ENCODE measurements around the gene NOL6.
"Not testable (repeated sequence)": the region's sequence is repeated elsewhere in the genome, so short reads cannot be mapped to it uniquely, and the experiment has no call there.

The NOL6 gene

DNA sequence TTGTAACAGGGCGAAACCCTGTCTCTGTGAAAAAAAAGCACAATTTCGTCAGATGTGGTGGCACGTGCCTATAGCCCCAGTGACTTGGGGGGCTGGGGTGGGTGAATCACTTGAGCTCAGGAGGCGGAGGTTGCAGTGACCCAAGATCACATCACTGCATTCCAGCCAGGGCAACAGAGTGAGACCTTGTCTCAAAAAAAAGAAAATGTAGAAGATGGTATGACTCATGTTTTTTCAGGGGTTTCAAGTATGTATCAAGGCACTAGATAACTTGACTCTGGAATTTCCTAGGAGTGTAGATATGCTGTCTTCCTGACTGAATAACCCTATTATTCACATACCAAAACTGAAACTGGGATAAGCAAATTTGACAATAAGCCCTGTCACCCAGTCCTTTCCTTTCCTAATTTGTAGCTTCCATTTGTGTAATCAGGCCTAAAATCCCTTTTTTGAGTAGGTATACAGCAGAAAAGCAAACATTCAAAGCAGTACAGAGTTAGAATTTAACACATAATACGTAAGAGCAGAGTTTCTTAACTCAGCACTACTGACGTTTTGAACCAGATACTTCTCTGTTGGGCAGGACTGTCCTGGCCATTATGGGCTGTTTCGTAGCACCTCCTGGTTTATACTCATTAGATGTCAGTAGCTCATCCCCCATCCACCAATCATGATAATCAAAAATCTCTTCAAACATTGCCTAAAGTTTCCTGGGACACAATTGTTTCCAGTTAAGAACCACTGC, 33.1 kb upstream of the NOL6 start:
- no peaks in the 10 kb centered on the region for H3K27me3 ChIP-seq (ENCODE audit: control insufficient read depth, insufficient read depth, low read length)
- H3K27ac ChIP-seq (ENCODE audit: low read length): no peak overlapping the region
- no peak overlapping the region for H3K9ac ChIP-seq (ENCODE audit: low read length)
- no peaks in the 10 kb centered on the region for H3K36me3 ChIP-seq (ENCODE audit: control insufficient read depth, low read depth, low read length)
- no peak overlapping the region for H3K4me3 ChIP-seq (ENCODE audit: low read length)
- no peaks in the 10 kb centered on the region for H3K9me3 ChIP-seq (ENCODE audit: control insufficient read depth, low read depth, low read length)
- H3K4me1 ChIP-seq (ENCODE audit: control insufficient read depth, low read depth, low read length): no peaks in the 10 kb centered on the region

DNA sequence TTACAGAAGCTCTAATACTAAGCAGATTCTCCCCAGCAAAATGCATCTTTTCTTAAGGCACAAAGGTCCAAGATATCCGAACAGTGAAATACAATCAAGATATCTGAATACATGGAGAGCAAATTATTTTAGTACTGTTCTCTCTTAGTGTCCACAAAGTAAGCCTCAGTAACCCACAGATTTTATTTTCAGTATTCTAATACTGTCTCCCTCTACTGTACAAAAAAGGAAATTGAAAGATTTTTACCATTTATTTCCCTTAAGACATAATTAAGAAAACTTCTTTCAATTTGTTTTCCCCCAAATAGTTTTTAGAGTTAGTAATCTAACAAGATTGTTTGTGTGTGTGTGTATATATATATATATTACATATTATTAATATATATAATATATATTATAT, 24.7 kb upstream of the NOL6 start:
- Histone ChIP-seq H3K4me1 (ENCODE audit: control insufficient read depth, low read depth, low read length) (no peaks in the 10 kb centered on the region), H3K36me3 (ENCODE audit: control insufficient read depth, low read depth, low read length) (no peaks in the 10 kb centered on the region), H3K27me3 (ENCODE audit: control insufficient read depth, insufficient read depth, low read length) (no peaks in the 10 kb centered on the region), H3K27ac (ENCODE audit: low read length) (no peak overlapping the region), H3K9ac (ENCODE audit: low read length) (no peak overlapping the region), H3K4me3 (ENCODE audit: low read length) (no peak overlapping the region), H3K9me3 (ENCODE audit: control insufficient read depth, low read depth, low read length) (no peaks in the 10 kb centered on the region)

DNA sequence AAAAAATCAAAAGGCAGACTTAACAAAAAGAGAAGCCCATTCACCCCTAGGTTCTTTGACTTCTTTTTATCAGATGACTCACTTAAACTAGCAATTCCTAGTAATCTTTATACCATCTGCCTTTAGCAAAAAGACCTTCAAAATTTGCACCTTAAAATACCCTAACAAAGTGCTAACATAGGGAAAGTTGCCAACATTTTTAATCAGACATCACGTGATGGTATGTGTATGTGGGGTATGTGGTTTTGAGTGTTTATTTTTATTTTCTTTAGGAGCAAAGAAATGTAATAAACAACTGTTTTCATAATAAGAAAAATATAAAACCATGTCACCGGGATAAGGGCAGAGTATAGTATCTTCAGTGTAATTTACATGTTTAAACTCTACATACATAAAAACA, 20.1 kb upstream of the NOL6 start:
- H3K9me3 ChIP-seq (ENCODE audit: control insufficient read depth, low read depth, low read length); H3K4me1 ChIP-seq (ENCODE audit: control insufficient read depth, low read depth, low read length); H3K27me3 ChIP-seq (ENCODE audit: control insufficient read depth, insufficient read depth, low read length); H3K4me3 ChIP-seq (ENCODE audit: low read length); H3K36me3 ChIP-seq (ENCODE audit: control insufficient read depth, low read depth, low read length); H3K9ac ChIP-seq (ENCODE audit: low read length); H3K27ac ChIP-seq (ENCODE audit: low read length): not testable (repeated sequence)

DNA sequence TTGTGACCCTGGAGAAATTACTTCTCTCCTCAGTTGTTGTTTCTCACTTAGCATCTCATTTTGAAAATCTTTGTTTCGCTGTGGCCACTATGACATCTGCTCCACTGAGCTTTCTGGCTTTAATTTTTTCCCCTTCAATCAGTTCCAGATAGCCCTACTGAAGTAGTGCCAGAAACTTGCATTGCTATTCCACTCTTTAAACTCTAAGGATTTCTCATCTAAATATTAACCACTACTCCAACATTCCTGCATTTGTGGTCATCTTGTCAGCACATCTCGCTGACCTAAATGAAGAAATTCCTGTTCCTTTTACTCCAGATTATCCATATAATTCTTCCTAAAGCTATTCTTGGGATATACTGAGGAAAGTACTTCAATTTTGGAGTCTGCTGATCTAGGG, 15.3 kb upstream of the NOL6 start:
- Histone ChIP-seq H3K27ac (ENCODE audit: low read length) (no peak overlapping the region), H3K36me3 (ENCODE audit: control insufficient read depth, low read depth, low read length) (no peaks in the 10 kb centered on the region), H3K4me1 (ENCODE audit: control insufficient read depth, low read depth, low read length) (no peaks in the 10 kb centered on the region), H3K4me3 (ENCODE audit: low read length) (no peak overlapping the region), H3K9me3 (ENCODE audit: control insufficient read depth, low read depth, low read length) (no peaks in the 10 kb centered on the region), H3K9ac (ENCODE audit: low read length) (no peak overlapping the region), H3K27me3 (ENCODE audit: control insufficient read depth, insufficient read depth, low read length) (no peaks in the 10 kb centered on the region)

DNA sequence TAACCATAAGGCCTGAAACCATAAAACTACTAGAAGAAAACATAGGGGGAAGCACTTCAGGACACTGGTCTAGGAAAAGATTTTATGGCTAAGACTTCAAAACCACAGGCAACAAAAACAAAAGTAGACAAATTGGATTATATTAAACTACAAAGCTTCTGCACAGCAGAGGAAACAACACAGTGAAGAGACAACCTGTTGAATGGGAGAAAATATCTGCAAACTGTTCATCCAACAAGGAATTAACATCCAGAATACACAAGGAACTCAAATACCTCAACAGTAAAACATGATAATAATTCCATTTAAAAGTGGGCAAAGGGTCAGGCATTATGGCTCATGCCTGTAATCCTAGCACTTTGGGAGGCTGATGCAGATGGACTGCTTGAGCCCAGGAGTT, 11.6 kb upstream of the NOL6 start:
- H3K36me3 ChIP-seq (ENCODE audit: control insufficient read depth, low read depth, low read length); H3K9ac ChIP-seq (ENCODE audit: low read length); H3K27me3 ChIP-seq (ENCODE audit: control insufficient read depth, insufficient read depth, low read length); H3K27ac ChIP-seq (ENCODE audit: low read length); H3K4me1 ChIP-seq (ENCODE audit: control insufficient read depth, low read depth, low read length); H3K9me3 ChIP-seq (ENCODE audit: control insufficient read depth, low read depth, low read length); H3K4me3 ChIP-seq (ENCODE audit: low read length): not testable (repeated sequence)

DNA sequence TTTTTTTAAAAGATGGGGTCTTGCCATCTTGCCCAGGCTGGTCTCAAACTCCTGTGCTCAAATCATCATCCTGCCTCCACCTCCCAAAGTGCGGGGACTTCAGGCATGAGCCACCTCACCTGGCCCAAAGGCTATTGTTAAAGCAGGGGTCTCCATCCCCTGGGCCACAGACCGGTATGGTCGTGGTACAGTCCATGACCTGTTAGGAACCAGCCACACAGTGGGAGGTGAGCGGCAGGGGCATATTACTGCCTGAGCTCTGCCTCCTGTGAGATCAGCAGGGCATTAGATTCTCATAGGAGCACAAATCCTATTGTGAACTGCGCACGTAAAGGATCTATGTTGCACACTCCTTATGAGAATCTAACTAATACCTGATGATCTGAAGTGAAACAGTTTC, 7.3 kb upstream of the NOL6 start:
- no peaks in the 10 kb centered on the region for H3K36me3 ChIP-seq (ENCODE audit: control insufficient read depth, low read depth, low read length)
- no peak overlapping the region for H3K4me3 ChIP-seq (ENCODE audit: low read length)
- H3K27me3 ChIP-seq (ENCODE audit: control insufficient read depth, insufficient read depth, low read length): no peaks in the 10 kb centered on the region
- no peaks in the 10 kb centered on the region for H3K4me1 ChIP-seq (ENCODE audit: control insufficient read depth, low read depth, low read length)
- H3K9me3 ChIP-seq (ENCODE audit: control insufficient read depth, low read depth, low read length): no peaks in the 10 kb centered on the region
- no peak overlapping the region for H3K9ac ChIP-seq (ENCODE audit: low read length)
- H3K27ac ChIP-seq (ENCODE audit: low read length): no peak overlapping the region

DNA sequence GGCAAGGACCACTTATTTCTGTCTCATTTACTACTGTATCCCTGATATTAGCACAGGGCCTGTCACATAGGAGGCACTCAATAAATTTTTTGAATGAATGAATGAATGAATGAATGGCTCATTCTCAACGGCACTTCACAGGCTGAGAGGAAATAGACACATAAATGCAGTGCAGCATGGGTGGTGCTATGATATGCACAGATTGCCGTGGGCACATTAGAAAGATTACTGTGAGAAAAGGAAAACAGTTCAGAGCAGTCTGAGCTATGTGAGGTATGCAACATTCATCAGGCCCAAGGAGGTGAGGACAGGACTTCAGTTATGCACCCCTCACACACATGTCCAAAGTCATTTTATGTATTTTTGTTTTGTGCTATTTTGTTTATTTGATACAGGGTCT, 6.4 kb upstream of the NOL6 start:
- Histone ChIP-seq H3K27ac (ENCODE audit: low read length) (no peak overlapping the region), H3K4me3 (ENCODE audit: low read length) (no peak overlapping the region), H3K4me1 (ENCODE audit: control insufficient read depth, low read depth, low read length) (no peaks in the 10 kb centered on the region), H3K27me3 (ENCODE audit: control insufficient read depth, insufficient read depth, low read length) (no peaks in the 10 kb centered on the region), H3K9me3 (ENCODE audit: control insufficient read depth, low read depth, low read length) (no peaks in the 10 kb centered on the region), H3K9ac (ENCODE audit: low read length) (no peak overlapping the region), H3K36me3 (ENCODE audit: control insufficient read depth, low read depth, low read length) (no peaks in the 10 kb centered on the region)

DNA sequence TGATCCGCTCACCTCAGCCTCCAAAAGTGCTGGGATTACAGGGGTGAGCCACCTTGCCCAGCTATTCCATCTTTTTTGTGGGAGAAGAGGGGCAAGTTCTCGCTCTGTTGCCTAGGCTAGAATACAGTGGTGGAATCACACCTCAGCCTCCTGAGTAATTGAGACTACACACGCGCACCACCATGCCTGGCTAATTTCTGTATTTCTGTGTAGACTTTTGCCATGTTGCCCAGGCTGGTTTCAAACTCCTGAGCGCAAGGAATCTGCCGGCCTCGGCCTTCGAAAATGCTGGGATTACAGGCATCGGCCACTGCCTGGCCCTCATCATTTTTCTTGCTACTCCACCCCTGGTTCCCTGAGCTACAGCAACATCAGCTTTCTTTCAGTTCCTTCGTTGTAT, 2.8 kb upstream of the NOL6 start:
- no peak overlapping the region for H3K27ac ChIP-seq (ENCODE audit: low read length)
- H3K9ac ChIP-seq (ENCODE audit: low read length): no peak overlapping the region
- H3K27me3 ChIP-seq (ENCODE audit: control insufficient read depth, insufficient read depth, low read length): no peaks in the 10 kb centered on the region
- H3K4me3 ChIP-seq (ENCODE audit: low read length): no peak overlapping the region
- no peaks in the 10 kb centered on the region for H3K9me3 ChIP-seq (ENCODE audit: control insufficient read depth, low read depth, low read length)
- H3K4me1 ChIP-seq (ENCODE audit: control insufficient read depth, low read depth, low read length): peaks cover 7% of the 10 kb centered on the region
- H3K36me3 ChIP-seq (ENCODE audit: control insufficient read depth, low read depth, low read length): peaks cover 4% of the 10 kb centered on the region

DNA sequence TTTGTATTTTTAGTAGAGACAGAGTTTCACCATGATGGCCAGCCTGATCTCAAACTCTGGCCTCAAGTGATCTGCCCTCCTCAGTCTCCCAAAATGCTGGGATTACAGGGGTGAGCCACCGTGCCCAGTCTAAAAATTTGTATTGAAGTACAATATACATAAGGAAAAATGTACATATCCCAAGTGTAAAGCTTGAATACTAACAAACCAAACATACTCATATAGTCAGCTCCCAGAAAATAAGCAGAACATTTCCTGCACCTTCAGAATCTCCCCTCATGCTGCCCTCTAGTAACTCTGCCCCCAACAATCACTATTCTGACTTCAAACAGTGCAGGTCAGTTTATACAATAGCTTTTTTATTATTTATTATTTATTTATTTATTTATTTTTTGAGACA, 1.6 kb upstream of the NOL6 start:
- Histone ChIP-seq H3K9ac (ENCODE audit: low read length) (no peak overlapping the region), H3K9me3 (ENCODE audit: control insufficient read depth, low read depth, low read length) (no peaks in the 10 kb centered on the region), H3K27ac (ENCODE audit: low read length) (no peak overlapping the region), H3K4me1 (ENCODE audit: control insufficient read depth, low read depth, low read length) (peaks cover 7% of the 10 kb centered on the region), H3K27me3 (ENCODE audit: control insufficient read depth, insufficient read depth, low read length) (no peaks in the 10 kb centered on the region), H3K36me3 (ENCODE audit: control insufficient read depth, low read depth, low read length) (peaks cover 14% of the 10 kb centered on the region), H3K4me3 (ENCODE audit: low read length) (no peak overlapping the region)

DNA sequence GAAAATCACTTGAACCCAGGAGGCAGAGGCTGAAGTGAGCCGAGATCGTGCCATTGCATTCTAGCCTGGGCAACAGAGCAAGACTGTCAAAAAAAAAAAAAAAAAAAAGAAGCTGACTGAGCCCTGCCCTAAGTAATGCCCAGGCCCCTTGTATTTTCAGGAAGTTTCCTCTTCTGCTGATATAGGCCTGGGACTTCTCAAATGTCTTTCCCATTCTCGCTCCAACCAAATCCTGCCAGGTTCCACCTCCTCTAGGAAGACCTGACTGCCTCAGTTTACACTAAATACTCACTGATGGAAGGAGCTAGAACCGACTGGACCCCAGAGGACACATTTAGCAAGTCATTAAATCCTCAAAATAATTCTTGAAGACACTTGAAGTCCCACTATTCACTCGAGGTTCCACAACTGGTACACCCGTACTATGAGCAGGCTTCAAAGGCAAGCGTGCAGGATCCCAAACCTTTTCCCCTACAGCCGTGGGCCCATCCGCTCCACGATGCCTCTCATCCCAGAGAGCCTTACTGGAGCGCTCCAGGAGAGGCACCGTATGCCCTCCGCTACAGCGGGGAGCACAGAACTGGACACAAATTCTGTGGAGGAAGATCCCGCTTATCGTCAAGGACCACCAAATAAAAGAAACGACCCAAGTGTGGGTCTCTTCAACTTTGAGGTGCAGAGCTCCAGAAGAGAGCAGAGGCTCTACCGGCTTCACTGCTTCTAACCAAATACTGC, 676 bp downstream of the NOL6 start:
- Histone ChIP-seq H3K36me3 (ENCODE audit: control insufficient read depth, low read depth, low read length) (peaks cover 35% of the 10 kb centered on the region), H3K27me3 (ENCODE audit: control insufficient read depth, insufficient read depth, low read length) (no peaks in the 10 kb centered on the region), H3K4me3 (ENCODE audit: low read length) (peak overlapping the region; percentile 91), H3K9ac (ENCODE audit: low read length) (peak overlapping the region; percentile 66), H3K4me1 (ENCODE audit: control insufficient read depth, low read depth, low read length) (peaks cover 7% of the 10 kb centered on the region), H3K9me3 (ENCODE audit: control insufficient read depth, low read depth, low read length) (no peaks in the 10 kb centered on the region), H3K27ac (ENCODE audit: low read length) (no peak overlapping the region)

DNA sequence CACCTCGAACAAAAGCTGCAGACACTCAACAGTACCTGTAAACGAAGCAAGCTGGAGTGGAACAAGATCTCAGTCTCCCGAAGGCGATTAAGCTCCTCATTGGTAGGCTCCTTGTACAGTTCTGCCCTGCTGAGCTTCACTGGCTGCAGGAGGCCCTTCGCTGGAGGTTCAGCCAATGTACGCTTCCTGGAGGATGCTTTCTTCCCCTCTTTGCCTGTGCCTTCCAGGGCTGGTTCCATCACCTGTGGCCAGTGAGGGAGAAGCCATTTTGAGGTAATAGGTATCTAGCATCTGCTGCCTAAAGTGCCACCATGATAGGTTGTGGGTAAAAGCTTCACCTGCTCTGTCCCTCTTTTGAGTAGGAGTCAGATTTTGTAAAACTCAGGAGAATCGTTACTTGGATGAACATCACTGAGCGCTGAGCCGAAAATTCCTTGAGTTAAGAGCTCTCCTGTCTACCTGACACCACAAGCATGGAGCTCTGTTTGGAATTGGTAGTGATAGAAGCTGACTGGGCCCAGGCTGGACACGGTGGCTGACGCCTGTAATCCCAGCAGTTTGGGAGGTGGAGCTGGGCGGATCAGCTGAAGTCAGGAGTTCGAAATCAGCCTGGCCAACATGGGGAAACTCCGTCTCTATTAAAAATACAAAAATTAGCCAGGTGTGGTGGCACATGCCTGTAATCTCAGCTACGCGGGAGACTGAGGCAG, 1.4 kb downstream of the NOL6 start:
- H3K9ac ChIP-seq (ENCODE audit: low read length): no peak overlapping the region
- no peaks in the 10 kb centered on the region for H3K9me3 ChIP-seq (ENCODE audit: control insufficient read depth, low read depth, low read length)
- peak overlapping the region; percentile 91 for H3K4me3 ChIP-seq (ENCODE audit: low read length)
- H3K4me1 ChIP-seq (ENCODE audit: control insufficient read depth, low read depth, low read length): peaks cover 7% of the 10 kb centered on the region
- H3K36me3 ChIP-seq (ENCODE audit: control insufficient read depth, low read depth, low read length): peaks cover 41% of the 10 kb centered on the region
- H3K27ac ChIP-seq (ENCODE audit: low read length): no peak overlapping the region
- no peaks in the 10 kb centered on the region for H3K27me3 ChIP-seq (ENCODE audit: control insufficient read depth, insufficient read depth, low read length)

Data from iPS-18a (cell line).